ENCODE data around the gene PLIN5.
A peak's percentile ranks its signal among the peaks of the same experiment; 100 is the strongest.

PLIN5 gene, protein sequence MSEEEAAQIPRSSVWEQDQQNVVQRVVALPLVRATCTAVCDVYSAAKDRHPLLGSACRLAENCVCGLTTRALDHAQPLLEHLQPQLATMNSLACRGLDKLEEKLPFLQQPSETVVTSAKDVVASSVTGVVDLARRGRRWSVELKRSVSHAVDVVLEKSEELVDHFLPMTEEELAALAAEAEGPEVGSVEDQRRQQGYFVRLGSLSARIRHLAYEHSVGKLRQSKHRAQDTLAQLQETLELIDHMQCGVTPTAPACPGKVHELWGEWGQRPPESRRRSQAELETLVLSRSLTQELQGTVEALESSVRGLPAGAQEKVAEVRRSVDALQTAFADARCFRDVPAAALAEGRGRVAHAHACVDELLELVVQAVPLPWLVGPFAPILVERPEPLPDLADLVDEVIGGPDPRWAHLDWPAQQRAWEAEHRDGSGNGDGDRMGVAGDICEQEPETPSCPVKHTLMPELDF

GRCh38 chr19:4534836-4535658, at the start of gene PLIN5:
PLIN5 (minus strand) TSS chr19:4535224; CDS start chr19:4534074, 1,150 bp downstream.
- peak; percentile 96 for DNase-seq (ENCODE audit: low spot score)

DNA sequence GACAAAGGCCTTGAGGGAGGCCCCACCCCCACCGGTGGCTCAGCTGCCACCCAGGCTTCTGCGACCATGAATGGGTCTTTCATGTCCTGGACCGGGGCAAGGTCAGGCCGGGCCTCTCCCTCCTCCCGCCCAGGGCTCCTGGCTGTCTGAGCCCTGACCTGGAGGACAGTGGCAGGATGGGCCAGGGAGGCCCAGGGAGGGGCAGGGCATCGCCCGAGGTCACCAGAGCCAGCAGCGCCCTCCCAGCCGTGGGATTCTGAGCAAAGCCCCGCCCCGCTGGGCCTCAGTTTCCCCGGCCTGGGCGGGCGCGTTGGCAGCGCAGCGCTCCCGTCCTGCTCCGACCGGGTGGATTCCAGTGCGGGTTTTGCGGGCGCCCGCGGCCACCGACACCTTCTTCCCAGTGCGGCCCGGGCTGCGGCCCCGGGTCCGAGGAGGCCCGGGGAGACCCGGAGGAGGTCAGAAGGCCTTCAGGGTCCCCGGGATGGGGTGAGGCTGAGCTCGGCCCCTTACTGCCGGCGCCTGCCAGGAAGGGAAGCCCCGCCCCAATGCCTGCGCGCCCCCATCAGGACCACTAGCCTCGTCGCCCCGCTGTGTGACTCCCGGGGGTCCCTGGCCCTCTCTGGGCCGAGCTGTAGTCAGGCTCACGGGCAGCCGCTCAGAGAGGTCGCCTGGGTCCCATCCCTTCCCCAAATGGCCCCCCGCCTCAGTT, 49.1 kb upstream of the PLIN5 start:
- DNase-seq (ENCODE audit: low spot score): peak; percentile 72

GRCh38 chr19:4582980-4583842, 48.2 kb upstream of the PLIN5 start:
- no peak for DNase-seq (ENCODE audit: low spot score)

- DNase-seq (ENCODE audit: low spot score): peak; percentile 71
These were observed 46.9 kb upstream of the PLIN5 start for GRCh38 chr19:4581666-4582553.

DNA sequence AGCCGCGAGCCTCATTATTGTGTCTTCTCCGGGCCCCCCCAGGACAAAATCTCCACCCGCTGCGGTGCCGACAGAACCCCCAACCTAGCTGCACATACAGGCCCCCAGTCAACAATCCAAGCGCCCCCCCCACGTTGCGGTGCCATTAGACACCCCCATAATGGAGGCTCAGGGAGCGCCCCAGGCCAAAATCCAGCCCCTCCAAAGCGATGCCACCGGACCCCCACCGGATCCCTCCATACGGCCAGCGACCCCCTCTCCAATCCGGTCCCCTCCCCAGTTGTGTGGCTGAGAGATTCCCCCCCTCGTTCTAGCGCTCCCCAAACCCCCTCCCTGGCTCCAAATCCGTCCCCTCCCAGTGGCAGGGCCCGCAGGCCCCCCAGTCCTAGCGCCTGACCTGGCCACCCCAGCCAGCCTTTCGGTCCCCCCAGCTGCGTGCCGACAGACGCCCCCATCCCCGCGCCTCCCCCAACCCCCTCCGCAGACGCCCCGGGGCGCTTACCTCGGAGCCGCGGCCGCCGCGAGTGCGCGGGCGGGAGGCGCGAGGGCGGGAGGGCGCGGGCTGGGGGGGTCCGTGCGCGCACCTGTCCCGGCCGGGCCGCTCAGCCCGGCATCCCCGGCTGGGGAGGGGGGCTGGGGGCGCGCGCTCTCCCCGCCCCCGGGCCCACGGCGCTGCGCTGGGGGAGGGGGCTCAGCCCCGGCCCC, 46.1 kb upstream of the PLIN5 start:
- no peak for DNase-seq (ENCODE audit: low spot score)

GRCh38 chr19:4580021-4580901, 45.2 kb upstream of the PLIN5 start:
- no peak for DNase-seq (ENCODE audit: low spot score)

DNA sequence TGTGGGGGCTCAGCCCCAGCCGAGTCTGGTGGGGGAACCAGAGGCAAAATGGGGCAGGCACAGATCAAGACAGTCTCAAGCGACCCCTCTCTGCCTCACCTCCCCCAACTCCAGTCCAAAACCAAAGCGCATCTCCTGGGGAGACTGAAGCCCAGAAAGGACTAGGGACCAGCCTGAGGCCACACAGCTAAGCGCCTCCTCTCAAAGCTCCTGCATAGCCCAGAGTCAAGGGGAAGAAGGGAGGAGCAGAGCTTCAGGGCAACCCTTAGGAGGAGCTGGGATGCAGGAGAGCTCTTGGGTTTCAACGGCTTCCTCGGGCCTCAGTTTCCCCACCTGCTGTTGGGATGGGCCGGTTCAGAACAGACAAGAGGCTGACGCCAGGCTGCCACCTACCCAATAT, 44.4 kb upstream of the PLIN5 start:
- no peak for DNase-seq (ENCODE audit: low spot score)

GRCh38 chr19:4578552-4579248, 43.7 kb upstream of the PLIN5 start:
- no peak for DNase-seq (ENCODE audit: low spot score)

GRCh38 chr19:4577020-4577782, 42.2 kb upstream of the PLIN5 start:
- DNase-seq (ENCODE audit: low spot score): no peak

DNA sequence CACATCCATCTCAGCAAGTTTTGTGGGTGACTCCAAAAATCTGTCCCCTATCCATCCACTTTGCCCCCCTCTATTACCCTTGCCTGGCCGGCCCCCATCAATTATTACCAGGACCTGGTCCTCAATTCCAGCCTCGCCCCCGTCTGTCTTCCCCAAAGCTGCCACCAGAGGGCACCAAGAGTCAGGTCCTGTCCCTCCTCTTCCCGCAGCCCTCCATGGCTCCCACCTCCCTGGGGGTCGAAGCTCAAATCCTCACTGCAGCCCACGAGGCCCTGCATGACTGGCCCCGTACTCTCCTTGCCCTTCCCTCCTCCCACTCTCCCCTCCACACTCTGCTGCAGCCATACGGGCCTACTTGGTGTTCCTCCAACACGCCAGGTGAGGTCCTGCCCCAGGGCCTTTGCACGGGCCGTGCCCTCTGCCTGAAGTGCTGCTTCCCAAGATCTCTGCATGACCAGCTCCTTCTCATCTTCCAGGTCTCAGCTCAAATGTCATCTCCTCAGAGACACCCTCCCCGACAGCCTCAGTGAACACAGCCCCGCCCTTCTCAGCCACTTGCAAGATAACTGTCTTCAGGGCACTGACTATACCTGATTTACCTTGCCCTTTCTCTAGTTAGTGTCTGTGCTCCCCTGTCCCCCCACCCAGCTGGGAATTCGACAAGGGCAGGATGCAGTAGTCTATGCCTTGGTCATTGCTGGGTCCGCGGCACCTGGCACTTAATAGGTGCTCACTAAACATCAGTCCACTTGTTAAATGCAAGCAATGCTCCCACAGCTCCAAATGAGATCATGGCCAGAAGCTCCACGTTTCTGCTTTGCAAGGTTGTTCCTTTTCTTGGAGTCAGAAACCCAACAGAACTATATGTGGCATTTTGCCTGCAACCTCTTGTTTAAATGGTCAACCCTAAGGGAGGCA, 41.3 kb upstream of the PLIN5 start:
- peak; percentile 77 for DNase-seq (ENCODE audit: low spot score)

DNA sequence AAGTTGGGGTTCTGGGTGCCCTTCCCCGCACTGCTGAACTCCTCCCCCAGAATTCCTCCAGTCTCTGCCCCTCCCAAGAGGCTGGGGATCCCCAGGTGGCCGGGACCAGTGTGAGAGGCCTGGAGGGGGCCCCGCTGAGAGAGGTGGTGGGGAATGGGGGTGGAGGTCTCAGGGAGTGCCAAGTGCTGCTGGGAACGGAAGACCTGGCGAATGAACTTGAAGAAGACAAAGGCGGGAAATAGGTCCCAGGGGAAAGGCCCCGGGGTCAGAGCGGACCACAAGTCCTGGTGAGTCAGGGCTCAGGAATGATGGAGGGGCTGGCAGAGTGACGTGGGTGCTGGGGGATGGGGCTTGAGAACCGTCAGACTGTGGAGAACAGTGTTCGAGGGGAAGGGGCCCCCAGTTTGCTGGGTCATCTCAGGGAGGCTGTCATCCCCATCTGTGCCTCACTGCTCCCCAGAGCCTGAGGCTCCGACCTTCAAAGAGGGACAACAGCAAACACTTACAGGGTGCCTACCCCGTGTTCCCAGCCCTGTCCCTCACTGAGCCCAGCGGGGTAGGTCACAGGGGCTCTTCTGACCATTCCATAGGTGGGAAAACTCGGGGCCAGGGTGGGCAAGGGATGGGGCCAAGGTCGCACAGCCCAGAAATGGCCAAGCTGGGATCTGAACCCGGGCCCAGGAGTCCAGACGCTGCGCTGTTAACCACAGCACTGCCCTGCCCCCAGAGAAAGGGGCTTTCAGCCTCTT, 40.4 kb upstream of the PLIN5 start:
- DNase-seq (ENCODE audit: low spot score): peak; percentile 54

- no peak for DNase-seq (ENCODE audit: low spot score)
These were observed 38.7 kb upstream of the PLIN5 start for GRCh38 chr19:4573682-4574081.

- no peak for DNase-seq (ENCODE audit: low spot score)
These were observed 36.4 kb upstream of the PLIN5 start for GRCh38 chr19:4571305-4571917.

DNA sequence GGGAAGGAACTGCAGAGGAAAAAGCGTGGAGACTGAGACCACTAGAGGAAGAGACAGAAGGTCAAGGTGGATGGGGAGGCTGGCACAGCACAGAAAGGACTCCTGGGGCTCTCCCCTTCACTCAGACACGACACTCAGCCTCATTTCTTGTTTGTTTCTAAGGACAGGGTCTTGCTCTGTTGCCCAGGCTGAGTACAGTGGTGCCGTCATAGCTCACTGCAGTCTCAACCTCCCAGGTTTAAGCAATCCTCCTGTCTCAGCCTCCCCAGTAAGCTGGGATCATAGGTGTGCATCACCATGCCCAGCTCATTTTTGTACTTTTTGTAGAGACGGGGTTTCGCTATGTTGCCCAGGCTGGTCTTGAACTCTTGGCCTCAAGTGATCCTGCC, 35.9 kb upstream of the PLIN5 start:
- no peak for DNase-seq (ENCODE audit: low spot score)

- no peak for DNase-seq (ENCODE audit: low spot score)
These were observed 35.4 kb upstream of the PLIN5 start for GRCh38 chr19:4570402-4570801.
